GM20431 (cell line): ENCODE data around the gene CAPRIN2.

ENCODE experiments used
- in situ Hi-C: fragments of 300-500 bp; cut with MseI, MboI; formaldehyde crosslinking; loops from one replicate; pipeline ENCODE4 v1.15.0; 2020; ENCODE audit warnings: low sequenced_read_pairs; ENCODE audit not compliant: unreplicated experiment

CAPRIN2 gene

DNA sequence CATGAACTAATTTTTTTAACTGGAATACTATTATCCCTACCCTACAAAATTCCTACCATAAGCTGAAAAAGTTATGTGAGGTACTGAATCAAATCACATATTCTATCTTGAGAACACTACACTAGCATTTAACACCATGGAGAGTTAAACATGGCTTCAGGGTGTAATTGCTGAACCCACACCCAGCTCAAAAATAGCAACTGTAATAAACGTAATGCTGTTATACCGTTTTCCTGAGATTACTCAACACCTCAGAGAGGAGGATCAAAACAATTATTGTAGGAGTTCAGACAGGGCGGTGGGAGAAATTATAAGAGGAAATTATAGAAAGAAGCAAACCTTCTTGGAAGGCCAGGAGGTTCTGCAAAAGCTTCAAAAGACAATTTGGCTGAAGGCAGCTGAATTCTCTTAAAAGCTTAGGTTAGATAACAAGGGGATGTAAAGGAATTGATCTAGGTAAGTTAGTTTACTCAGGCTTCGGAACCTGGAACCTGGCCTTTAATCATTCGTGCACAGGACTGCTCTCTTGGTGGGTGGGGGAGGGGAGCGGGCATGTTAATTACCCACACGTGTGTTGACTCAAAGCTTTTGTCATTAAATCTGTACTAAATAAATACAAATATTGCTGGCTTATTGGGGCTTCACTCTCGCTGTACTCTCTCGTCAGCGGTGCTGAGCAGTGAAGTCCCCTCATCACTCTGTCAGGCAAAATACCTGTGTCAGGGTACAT, 47.0 kb downstream of the CAPRIN2 start:
- in situ Hi-C loops = no loop called here

DNA sequence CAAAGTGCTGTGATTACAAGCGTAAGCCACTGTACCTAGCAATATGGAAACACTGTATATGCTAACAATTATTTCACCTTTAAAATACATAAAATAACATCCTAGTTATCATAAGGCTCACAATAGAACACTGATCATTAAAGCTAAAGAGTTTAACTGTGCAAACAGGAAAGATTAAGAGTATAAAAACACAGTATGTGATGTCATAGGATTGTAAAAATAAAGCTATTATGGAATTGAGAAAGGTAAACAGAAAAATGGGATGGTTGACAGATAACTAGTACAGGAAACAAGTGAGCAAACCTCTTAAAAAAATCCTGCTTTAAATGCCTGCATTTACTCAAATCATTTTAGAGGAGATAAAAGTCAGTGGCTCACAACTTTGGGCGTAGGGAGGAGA, 48.3 kb downstream of the CAPRIN2 start:
- in situ Hi-C loops = no loop called here

DNA sequence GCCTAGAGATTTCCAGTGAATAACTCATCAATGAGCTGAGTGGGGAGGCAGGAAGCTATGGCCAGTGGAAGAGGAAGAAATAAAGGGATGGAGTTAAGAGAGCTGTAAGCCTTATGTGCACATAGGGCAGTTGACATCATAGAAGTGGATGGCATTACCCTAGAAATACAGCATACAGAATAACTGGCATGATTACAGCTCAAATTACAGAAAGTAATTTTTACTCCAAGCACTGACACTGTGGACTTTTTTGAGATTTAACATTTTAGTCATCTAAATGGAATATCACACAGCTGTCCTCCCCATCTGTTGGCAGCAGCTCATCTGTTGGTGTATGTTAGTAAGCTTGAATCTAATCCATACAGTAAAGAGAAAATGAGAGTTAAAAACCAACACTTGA, 53.7 kb downstream of the CAPRIN2 start:
- in situ Hi-C loops = no loop called here

DNA sequence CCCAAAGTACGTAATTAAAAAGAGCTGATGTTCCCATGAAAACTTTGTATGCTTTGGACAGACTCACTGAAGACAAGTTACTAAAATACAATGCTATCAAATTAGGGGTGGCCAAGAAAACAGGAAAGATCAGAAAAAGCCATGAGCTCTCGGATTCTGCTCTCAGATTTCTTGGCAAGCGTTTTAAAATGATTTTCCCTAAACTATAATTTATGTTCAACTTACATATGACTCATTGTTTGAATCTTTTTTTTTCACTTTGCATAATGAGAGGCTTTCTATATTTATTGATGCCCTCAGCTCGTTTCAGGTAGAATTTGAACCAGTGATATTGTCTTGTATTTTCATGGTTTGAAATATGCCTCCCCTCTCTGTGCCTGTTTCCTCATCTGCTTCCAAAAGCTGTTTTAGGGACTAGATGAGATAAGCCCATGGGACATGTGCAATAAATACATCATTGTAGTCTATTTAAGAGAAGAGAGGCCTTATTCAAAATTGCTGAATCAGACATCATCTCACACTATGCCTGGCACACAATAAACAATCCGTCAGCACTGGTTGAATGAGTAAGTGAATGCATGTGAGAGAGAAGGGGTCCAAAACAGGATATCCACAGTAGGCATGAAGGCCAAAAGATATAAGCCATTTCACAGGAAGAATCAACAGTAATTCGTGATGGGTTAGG, 54.4 kb downstream of the CAPRIN2 start:
- in situ Hi-C loops = no loop called here

DNA sequence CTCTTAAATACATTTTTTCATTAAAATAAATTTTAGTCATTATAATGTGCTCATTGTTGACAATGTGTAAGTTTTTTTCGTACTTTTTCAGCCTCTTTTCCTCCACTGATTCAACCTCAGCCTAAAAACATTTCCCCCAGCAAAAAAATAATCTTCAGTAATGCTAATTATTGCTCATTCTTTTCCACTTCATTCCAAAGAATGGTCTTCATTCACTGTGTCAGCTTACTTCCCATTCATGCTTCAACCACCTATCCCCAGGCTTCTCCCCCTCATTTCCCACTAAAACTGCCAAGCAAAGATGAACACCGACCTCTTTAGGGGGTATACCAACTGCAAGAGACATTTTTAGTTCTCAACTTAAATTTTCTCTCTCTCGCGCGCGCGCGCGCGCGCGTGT, 56.4 kb downstream of the CAPRIN2 start:
- in situ Hi-C loops = no loop called here

DNA sequence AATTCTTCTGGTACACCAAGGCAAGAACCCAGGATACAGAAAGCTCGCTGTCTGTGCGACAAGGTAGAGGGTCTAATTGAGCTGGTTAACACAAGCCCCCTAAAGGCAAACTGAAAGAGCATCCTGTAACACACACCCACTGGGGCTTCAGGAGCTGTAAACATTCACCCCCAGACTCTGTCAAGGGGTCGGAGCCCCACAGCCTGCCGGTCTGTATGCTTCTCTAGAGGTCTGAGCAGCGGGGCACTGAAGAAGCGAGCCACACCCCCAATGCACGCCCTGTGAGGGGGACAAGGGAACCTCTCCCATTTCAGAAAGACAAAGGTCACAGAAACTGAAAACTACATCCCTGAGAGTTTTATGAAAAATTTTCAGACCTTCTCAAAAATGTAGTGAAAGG, 57.8 kb downstream of the CAPRIN2 start:
- in situ Hi-C loops = no loop called here

DNA sequence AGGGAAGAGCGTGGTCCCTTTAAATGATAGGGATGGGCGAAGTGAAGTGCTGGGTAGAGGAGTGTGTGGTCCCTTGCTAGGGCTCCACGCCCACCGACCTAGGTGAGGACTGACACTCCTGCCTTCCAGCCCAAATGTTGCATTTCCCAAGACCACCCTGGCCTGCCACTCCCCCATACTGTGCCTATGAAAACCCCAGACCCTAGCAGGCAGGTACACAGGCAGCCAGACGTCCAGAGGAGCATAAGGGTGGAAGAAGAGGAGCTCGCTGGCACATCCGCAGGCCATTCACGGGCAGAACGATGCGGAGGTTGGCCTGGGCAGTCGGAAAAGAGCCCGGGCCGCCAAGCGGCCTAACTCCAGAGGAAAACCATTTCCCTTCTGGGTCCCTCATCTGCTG, 58.3 kb downstream of the CAPRIN2 start:
- in situ Hi-C loops = no loop called here

DNA sequence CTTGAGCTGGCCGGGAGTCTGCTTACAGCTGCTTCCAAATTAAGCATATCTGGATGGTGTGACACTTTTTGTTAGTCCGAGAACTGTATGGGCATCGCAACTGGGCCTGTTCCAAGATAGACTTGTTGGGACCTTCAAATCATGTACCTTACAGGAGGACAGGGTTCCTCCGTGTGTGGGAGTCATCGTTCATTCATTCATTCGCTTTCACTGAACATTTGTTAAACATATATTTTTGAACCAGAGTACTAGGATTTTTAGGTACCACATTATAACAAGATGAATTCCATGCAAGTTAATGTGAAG, 58.7 kb downstream of the CAPRIN2 start:
- in situ Hi-C loops = no loop called here

DNA sequence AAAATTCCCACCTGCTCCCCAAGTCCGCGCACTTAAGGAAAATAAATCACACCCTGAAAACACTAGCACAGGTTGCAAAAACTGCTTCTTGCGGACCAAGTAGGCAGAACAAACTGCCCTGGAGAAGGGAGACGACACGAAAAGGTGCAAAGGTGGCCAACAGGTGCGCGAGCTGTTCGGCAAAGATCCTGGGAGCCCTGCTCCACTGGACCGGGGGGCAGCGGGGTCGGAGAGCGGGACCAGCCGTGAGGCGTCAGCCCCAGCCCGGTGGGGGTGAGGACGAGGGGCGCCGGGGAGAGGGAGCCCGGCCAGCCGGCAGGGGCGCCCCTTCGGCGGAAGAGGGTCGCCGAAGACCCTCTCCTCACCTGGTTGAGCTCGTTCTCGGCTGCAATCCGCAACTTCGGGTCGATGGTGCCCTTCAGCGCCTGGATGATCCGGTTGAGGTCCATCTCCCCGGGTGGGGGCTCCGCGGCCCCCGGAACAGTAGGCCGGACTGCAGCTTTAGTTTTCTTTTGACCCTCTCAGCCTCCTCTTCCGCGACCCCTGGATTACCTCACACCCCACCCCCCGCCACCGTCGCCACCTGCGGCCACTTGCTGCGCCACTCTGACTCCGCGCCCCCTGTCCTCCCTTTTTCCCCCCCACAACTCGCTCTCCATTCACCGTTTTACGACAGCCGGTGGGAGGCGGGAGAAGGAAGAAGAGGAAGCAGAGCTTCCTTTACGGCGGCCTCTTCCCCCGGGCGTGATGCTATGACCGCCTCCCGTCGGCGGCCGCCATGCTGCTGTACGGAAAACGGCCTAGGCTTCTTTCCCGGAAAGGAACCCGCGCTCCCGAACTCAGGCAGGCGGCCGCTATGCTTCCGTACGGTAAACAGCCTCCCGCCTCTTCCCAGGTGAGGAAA, 59.3 kb downstream of the CAPRIN2 start, which contains the start of gene IPO8:
IPO8 (minus strand) TSS at position 671 of the 904 bp plus-strand sequence; CDS start at position 449, 222 bp downstream.
- in situ Hi-C loops = no loop called here

DNA sequence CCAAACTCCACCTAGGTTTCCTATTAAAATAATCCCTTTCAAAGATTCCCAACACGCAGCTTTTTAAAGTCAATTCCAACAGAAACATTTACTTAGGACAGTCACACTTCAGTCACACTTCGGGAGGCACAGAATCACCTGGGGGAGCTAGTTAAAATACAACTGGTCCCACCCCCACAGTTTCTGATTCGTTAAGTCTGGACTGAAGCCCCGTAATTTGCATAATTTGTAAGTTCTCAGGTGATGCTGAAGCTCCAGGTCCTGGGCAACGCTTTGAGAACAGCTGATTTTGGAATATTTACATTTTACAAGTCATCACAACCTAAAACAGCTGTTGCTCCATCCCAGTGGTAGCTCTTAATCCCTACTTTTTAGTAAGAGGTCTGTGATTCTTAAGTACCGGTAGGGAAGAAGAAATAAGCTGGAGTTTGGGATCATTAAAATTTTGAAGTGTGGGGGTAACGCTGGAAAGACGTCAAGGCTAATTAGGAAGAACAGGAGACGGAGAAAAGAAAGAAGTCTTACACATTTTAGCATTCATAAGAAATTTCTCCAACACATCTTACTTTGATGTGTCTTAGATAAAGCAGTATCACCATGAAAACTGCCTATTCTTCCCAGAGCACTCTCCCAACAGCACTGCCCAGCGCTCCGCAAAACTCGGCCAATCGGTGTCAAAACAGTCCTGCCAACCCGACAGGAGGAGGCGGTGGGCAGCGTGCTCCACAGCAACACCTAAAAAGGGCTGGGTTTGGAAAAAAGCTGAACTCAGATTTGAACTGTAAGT, 60.1 kb downstream of the CAPRIN2 start:
- in situ Hi-C loops = no loop called here

DNA sequence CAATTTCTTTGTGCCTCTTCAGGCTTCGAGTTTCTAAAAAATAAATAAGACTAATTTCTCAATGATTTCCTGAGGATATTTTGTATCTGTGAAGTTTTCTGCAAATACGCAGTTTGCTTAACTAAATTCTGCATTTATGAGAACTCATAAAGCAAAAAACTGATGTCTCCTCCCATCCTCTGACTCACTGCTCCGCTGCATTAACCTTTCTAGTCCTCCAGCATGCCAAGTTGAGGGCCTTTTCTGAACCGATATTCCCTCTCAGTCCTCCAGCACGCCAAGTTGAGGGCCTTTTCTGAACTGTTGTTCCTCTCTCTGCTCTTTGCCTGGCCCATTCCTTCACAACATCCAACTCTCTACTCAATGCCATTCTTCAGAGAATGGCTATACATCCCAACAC, 62.3 kb downstream of the CAPRIN2 start:
- in situ Hi-C loops = no loop called here

DNA sequence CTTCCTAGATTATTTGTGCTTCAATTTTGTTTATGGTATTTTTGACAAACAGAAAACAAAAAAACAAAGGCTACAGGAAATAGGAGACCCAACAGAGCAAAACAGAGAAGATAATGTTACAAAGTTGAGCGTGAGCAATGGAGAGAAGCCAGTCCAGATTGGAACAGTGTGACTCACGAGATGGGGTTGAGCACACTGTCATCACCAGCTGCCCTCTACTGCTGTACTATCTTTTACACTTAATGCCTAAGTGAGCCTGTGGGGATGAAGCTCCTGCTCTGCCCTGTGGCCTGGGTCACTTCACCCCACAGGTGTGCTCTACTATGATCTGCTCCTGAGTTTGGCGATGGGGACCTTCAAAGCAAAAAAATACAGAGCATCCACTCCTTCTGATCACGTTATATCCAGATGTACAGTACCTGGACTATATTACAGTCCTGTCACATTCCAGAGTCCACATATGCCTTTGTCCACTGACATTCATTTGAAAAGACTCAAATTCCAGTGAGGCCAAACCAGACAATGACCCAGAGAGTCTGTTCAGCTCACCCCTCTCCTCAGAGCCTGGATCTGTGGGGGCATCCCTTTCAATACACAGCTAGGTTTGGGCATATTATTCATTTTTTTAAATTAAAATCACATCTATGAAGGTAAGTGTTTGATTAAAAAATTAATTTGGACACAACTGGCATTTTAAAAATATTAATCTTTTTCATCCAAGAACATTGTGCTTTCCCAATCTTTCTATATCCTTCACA, 63.5 kb downstream of the CAPRIN2 start:
- in situ Hi-C loops = no loop called here

DNA sequence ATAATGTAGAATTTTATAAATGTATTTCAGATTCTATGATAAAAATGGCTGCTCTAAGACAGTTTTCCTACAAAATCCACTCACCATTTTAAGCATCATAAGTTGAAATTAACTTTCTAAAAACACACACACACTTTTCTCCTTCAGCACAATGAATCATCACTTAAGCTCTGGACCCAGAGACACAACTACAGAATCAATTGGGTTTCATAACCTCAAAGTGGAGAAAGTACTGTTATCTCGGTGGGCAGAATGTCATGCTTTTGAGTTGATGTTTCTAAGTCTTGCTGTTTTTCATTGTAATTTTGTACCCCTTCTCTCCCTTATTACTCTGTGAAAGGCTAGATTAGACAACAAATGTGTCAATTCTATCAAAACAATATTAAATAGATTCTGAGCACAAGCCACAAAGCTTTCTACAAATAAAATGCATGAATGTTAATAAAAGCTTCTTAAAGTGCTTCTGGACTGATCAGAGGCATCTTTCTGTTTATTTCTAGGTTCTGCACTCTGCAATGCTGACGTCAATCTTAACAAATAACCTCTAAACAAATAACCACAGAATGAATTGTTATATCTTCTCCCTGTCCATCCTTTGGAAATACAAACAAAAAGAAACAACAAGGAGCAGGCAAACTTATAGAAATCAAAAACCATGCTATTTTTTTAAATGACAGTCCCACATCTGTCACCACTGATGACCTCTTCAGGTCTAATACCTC, 67.3 kb downstream of the CAPRIN2 start:
- in situ Hi-C loops = no loop called here

DNA sequence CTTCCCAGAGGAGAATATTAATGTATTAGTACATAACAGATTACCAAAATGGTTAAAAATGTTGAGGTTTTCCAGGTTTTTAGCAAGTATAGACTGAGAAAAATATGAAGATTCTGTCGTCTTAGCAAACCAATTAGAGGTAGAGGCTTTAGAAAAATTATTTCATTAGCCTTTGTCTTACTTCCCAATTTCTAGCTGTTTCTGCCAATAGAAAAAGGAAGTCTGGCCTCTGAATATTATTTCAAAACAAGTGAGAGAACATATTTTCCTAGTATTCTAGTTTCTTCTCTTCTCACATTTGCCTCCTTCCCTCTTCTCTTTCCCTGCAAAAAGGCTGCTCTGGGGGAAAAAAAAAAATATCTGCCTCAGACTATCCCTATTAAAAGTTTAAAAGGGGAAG, 75.5 kb downstream of the CAPRIN2 start:
- in situ Hi-C loops = no loop called here

DNA sequence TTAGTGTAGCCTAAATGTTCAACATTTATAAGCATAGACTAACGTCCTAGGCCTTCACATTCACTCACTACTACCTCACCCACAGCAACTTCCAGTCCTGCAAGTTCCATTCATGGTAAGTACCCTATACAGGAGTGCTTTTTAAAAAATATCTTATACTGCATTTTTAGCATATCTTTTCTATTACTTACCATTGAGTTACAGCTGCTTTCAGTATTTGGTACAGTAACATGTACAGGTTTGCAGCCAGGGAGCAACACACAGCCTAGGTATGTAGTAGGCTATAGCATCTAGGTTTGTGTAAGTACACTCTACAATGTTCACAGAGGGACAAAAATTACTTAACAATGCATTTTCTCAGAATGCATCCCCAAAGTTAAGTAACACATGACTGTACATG, 76.5 kb downstream of the CAPRIN2 start:
- in situ Hi-C loops = no loop called here

DNA sequence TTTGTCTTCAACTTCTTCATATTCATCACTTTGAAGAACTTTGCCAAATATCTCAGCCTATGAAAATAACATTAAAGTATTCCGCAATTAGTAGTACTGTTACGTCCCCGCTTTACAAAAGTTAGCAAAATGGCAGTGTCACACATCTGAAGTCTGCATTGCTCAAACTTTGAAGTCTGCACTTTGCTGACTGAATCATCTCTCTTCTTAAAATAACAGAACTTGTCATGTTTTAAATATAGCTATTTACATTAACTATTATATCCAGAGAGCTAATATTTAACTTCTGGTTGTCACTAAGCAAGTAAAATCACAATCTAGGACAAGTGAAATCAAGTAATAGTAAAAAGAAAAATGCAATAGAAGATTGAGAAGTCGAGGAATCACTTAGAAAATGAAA, 93.5 kb downstream of the CAPRIN2 start:
- in situ Hi-C loops = no loop called here
